ENCODE results near the gene SNAI3.

DNA sequence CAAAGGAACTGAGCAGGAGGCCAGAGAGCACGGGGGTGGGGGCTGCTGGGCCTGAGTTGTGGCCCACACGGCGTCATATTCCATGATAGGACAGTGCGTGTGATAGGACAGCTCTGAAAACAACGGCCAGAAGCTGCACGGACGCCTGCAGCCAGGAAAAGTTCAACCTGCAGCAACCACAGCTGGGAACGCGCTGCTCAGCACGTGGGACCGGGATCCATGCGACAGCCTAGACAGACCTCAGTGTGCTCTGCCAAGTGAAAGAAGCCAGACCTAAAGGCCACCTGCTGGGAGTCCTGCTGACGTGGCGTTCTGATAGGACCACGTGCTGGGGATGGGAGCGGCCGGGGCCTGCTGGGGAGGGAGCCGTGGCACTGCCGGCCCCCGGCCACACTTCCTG, 41.6 kb upstream of the SNAI3 start:
- TF ChIP-seq, protein P1, sequence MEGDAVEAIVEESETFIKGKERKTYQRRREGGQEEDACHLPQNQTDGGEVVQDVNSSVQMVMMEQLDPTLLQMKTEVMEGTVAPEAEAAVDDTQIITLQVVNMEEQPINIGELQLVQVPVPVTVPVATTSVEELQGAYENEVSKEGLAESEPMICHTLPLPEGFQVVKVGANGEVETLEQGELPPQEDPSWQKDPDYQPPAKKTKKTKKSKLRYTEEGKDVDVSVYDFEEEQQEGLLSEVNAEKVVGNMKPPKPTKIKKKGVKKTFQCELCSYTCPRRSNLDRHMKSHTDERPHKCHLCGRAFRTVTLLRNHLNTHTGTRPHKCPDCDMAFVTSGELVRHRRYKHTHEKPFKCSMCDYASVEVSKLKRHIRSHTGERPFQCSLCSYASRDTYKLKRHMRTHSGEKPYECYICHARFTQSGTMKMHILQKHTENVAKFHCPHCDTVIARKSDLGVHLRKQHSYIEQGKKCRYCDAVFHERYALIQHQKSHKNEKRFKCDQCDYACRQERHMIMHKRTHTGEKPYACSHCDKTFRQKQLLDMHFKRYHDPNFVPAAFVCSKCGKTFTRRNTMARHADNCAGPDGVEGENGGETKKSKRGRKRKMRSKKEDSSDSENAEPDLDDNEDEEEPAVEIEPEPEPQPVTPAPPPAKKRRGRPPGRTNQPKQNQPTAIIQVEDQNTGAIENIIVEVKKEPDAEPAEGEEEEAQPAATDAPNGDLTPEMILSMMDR (conservative IDR thresholded peaks at IDR 0.05; ENCODE audit: low read depth in 2 of 2), result no peak
- TF ChIP-seq, protein P2, sequence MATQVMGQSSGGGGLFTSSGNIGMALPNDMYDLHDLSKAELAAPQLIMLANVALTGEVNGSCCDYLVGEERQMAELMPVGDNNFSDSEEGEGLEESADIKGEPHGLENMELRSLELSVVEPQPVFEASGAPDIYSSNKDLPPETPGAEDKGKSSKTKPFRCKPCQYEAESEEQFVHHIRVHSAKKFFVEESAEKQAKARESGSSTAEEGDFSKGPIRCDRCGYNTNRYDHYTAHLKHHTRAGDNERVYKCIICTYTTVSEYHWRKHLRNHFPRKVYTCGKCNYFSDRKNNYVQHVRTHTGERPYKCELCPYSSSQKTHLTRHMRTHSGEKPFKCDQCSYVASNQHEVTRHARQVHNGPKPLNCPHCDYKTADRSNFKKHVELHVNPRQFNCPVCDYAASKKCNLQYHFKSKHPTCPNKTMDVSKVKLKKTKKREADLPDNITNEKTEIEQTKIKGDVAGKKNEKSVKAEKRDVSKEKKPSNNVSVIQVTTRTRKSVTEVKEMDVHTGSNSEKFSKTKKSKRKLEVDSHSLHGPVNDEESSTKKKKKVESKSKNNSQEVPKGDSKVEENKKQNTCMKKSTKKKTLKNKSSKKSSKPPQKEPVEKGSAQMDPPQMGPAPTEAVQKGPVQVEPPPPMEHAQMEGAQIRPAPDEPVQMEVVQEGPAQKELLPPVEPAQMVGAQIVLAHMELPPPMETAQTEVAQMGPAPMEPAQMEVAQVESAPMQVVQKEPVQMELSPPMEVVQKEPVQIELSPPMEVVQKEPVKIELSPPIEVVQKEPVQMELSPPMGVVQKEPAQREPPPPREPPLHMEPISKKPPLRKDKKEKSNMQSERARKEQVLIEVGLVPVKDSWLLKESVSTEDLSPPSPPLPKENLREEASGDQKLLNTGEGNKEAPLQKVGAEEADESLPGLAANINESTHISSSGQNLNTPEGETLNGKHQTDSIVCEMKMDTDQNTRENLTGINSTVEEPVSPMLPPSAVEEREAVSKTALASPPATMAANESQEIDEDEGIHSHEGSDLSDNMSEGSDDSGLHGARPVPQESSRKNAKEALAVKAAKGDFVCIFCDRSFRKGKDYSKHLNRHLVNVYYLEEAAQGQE (IDR thresholded peaks at IDR 0.05; ENCODE audit: unreplicated experiment), result no peak
- TF ChIP-seq EZH2 (IDR thresholded peaks at IDR 0.05; ENCODE audit: low read depth, unreplicated experiment) (no peak), STAT1 (IDR thresholded peaks at IDR 0.05; ENCODE audit: unreplicated experiment) (no peak), JUNB (IDR thresholded peaks at IDR 0.05; ENCODE audit: unreplicated experiment) (no peak), POLR2AphosphoS5 (IDR thresholded peaks at IDR 0.05; ENCODE audit: low read depth) (no peak), CREB1 (CRISPR knock-in tag; IDR thresholded peaks at IDR 0.05; ENCODE audit: low read depth) (no peak), ZNF114 (CRISPR knock-in tag; IDR thresholded peaks at IDR 0.05) (no peak), EZH2phosphoT487 (IDR thresholded peaks at IDR 0.05; ENCODE audit: unreplicated experiment) (no peak), NANOG (IDR thresholded peaks at IDR 0.05; ENCODE audit: borderline replicate concordance) (no peak)
- TF ChIP-seq, protein P3, sequence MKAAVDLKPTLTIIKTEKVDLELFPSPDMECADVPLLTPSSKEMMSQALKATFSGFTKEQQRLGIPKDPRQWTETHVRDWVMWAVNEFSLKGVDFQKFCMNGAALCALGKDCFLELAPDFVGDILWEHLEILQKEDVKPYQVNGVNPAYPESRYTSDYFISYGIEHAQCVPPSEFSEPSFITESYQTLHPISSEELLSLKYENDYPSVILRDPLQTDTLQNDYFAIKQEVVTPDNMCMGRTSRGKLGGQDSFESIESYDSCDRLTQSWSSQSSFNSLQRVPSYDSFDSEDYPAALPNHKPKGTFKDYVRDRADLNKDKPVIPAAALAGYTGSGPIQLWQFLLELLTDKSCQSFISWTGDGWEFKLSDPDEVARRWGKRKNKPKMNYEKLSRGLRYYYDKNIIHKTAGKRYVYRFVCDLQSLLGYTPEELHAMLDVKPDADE (IDR thresholded peaks at IDR 0.05), result no peak
- TF ChIP-seq, protein P4, sequence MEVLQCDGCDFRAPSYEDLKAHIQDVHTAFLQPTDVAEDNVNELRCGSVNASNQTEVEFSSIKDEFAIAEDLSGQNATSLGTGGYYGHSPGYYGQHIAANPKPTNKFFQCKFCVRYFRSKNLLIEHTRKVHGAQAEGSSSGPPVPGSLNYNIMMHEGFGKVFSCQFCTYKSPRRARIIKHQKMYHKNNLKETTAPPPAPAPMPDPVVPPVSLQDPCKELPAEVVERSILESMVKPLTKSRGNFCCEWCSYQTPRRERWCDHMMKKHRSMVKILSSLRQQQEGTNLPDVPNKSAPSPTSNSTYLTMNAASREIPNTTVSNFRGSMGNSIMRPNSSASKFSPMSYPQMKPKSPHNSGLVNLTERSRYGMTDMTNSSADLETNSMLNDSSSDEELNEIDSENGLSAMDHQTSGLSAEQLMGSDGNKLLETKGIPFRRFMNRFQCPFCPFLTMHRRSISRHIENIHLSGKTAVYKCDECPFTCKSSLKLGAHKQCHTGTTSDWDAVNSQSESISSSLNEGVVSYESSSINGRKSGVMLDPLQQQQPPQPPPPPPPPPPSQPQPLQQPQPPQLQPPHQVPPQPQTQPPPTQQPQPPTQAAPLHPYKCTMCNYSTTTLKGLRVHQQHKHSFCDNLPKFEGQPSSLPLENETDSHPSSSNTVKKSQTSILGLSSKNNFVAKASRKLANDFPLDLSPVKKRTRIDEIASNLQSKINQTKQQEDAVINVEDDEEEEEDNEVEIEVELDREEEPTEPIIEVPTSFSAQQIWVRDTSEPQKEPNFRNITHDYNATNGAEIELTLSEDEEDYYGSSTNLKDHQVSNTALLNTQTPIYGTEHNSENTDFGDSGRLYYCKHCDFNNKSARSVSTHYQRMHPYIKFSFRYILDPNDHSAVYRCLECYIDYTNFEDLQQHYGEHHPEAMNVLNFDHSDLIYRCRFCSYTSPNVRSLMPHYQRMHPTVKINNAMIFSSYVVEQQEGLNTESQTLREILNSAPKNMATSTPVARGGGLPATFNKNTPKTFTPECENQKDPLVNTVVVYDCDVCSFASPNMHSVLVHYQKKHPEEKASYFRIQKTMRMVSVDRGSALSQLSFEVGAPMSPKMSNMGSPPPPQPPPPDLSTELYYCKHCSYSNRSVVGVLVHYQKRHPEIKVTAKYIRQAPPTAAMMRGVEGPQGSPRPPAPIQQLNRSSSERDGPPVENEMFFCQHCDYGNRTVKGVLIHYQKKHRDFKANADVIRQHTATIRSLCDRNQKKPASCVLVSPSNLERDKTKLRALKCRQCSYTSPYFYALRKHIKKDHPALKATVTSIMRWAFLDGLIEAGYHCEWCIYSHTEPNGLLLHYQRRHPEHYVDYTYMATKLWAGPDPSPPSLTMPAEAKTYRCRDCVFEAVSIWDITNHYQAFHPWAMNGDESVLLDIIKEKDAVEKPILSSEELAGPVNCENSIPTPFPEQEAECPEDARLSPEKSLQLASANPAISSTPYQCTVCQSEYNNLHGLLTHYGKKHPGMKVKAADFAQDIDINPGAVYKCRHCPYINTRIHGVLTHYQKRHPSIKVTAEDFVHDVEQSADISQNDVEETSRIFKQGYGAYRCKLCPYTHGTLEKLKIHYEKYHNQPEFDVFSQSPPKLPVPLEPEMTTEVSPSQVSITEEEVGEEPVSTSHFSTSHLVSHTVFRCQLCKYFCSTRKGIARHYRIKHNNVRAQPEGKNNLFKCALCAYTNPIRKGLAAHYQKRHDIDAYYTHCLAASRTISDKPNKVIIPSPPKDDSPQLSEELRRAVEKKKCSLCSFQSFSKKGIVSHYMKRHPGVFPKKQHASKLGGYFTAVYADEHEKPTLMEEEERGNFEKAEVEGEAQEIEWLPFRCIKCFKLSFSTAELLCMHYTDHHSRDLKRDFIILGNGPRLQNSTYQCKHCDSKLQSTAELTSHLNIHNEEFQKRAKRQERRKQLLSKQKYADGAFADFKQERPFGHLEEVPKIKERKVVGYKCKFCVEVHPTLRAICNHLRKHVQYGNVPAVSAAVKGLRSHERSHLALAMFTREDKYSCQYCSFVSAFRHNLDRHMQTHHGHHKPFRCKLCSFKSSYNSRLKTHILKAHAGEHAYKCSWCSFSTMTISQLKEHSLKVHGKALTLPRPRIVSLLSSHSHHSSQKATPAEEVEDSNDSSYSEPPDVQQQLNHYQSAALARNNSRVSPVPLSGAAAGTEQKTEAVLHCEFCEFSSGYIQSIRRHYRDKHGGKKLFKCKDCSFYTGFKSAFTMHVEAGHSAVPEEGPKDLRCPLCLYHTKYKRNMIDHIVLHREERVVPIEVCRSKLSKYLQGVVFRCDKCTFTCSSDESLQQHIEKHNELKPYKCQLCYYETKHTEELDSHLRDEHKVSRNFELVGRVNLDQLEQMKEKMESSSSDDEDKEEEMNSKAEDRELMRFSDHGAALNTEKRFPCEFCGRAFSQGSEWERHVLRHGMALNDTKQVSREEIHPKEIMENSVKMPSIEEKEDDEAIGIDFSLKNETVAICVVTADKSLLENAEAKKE (CRISPR knock-in tag; IDR thresholded peaks at IDR 0.05), result no peak

Data from GM23338 (cell line).